K562 (cell line): ENCODE data around the gene IQGAP3.

Experiments used
- BRCA1 ChIP-seq, 2 experiments: fragments of 450-650 bp in 1 of 2; sonication (generic) in 1 of 2; formaldehyde crosslinking in 1 of 2; IDR thresholded peaks; 2 replicates each; pipeline versions ENCODE4 v1.5.0 to v1.6.1; 2017 to 2020; ENCODE audit warnings: mild to moderate bottlenecking in 1 of 2, missing genetic modification reagents in 1 of 2
- CTCF ChIP-seq, 3 experiments: IDR thresholded peaks in 2 of 3; conservative IDR thresholded peaks in 1 of 3; 2 replicates each; pipeline ENCODE4 v1.5.1; 2011 to 2012; ENCODE audit warnings: low read length in 3 of 3, mild to moderate bottlenecking in 3 of 3, control low read depth in 2 of 3, improper control_type of control experiment in 1 of 3, inconsistent platforms in 1 of 3, low read depth in 1 of 3, mixed read lengths in 1 of 3, moderate library complexity in 1 of 3; ENCODE audit not compliant: insufficient read depth in 2 of 3
- EHMT2 ChIP-seq: fragments of 450-650 bp; IDR thresholded peaks from 2 replicates; pipeline ENCODE4 v1.6.1; 2018; ENCODE audit warnings: antibody characterized with exemption
- ELF4 ChIP-seq: fragments of 450-650 bp; formaldehyde crosslinking; IDR thresholded peaks from 2 replicates; pipeline ENCODE4 v1.4.0; 2022; ENCODE audit warnings: missing genetic modification characterization
- NBN ChIP-seq: fragments of 450-650 bp; IDR thresholded peaks from 2 replicates; pipeline ENCODE4 v1.6.1; 2016; ENCODE audit warnings: low read depth, mild to moderate bottlenecking
- PATZ1 ChIP-seq: fragments of 250-450 bp; sonication (Bioruptor Pico); IDR thresholded peaks from 2 replicates; pipeline ENCODE4 v1.5.0; 2020; ENCODE audit warnings: mild to moderate bottlenecking, borderline replicate concordance
- PTBP1 ChIP-seq: fragments of 200-400 bp; formaldehyde crosslinking; IDR thresholded peaks from 2 replicates; pipeline ENCODE4 v1.6.1; 2017; ENCODE audit warnings: low read depth, low read length
- SIN3A ChIP-seq, 2 experiments: fragments of 150-350 bp in 1 of 2; IDR thresholded peaks; 2 replicates each; pipeline ENCODE4 v1.6.1; 2011 to 2016; ENCODE audit warnings: borderline replicate concordance in 2 of 2, low read depth in 2 of 2, low read length in 2 of 2, mild to moderate bottlenecking in 2 of 2, moderate library complexity in 2 of 2; ENCODE audit not compliant: control insufficient read depth in 1 of 2
- USF2 ChIP-seq: sonication (generic); formaldehyde crosslinking; IDR thresholded peaks from 2 replicates; pipeline ENCODE4 v1.5.0; 2020; ENCODE audit warnings: missing genetic modification reagents
- ZNF184 ChIP-seq: sonication (generic); formaldehyde crosslinking; IDR thresholded peaks from 2 replicates; pipeline ENCODE4 v1.5.0; 2020; ENCODE audit warnings: missing genetic modification reagents
- ZNF384 ChIP-seq: IDR thresholded peaks from 2 replicates; pipeline ENCODE4 v1.6.1; 2012; ENCODE audit warnings: low read depth, low read length, improper control_type of control experiment
- ZNF583 ChIP-seq: fragments of 250-450 bp; sonication (Bioruptor Pico); IDR thresholded peaks from 2 replicates; pipeline ENCODE4 v1.4.0; 2020

- no peak for TF ChIP-seq CTCF (IDR thresholded peaks at IDR 0.05 in 2 of 3, conservative IDR thresholded peaks at IDR 0.05 in 1 of 3; ENCODE audit: insufficient read depth in 2 of 3, low read depth in 1 of 3, low read length in 3 of 3)
- no peak for TF ChIP-seq PATZ1 (CRISPR knock-in tag)
- no peak for TF ChIP-seq ELF4
- TF ChIP-seq ZNF184 (CRISPR knock-in tag), result no peak
- no peak for TF ChIP-seq ZNF384
- no peak for TF ChIP-seq NBN
- no peak for TF ChIP-seq ZNF583 (CRISPR knock-in tag)
- TF ChIP-seq USF2, result no peak
- TF ChIP-seq BRCA1 (IDR thresholded peaks at IDR 0.05), result no peak
- no peak for TF ChIP-seq BRCA1 (CRISPR knock-in tag; IDR thresholded peaks at IDR 0.05)
- TF ChIP-seq EHMT2, result no peak
- TF ChIP-seq PTBP1, result no peak
- no peak for TF ChIP-seq SIN3A (IDR thresholded peaks at IDR 0.05; ENCODE audit: borderline replicate concordance in 2 of 2, control insufficient read depth in 1 of 2, low read depth in 2 of 2, low read length in 2 of 2)
These were observed 22.7 kb upstream of the IQGAP3 start for GRCh38 chr1:156595016-156595415.
